Endometrial microvascular endothelial cells (primary cell): ENCODE data around the gene HMGCS2. TPM values are rescaled to one million over a fixed set of nuclear protein-coding genes. Genes with fewer than 3 reads are reported as not detected.
"Not testable (repeated sequence)": the region's sequence is repeated elsewhere in the genome, so short reads cannot be mapped to it uniquely, and the experiment has no call there.

Experiments used
- in situ Hi-C: cut with HindIII; loops from 2 replicates; pipeline ENCODE4 v1.10.0; 2017; ENCODE audit warnings: low sequenced_read_pairs, low pct_unique_long_range_greater_than_20kb; ENCODE audit errors: inconsistent ontology term
- total RNA-seq: library from RNA; depleted of rRNA; stranded (reverse); fragments of >200 nt; gene quantifications from one replicate; pipeline ENCODE4 v1.2.3, GENCODE V29; 2015; ENCODE audit errors: inconsistent ontology term

HMGCS2 gene
- total RNA-seq, 1 donor from 2014 or later: not detected

- in situ Hi-C loops: no loop called here
Measured at GRCh38 chr1:119713749-119714456, 54.8 kb downstream of the HMGCS2 start.

GRCh38 chr1:119713039-119713748 is 55.5 kb downstream of the HMGCS2 start:
- in situ Hi-C loops: no loop called here

GRCh38 chr1:119712342-119713038 is 56.2 kb downstream of the HMGCS2 start:
- in situ Hi-C loops: no loop called here

GRCh38 chr1:119711804-119712341 is 56.8 kb downstream of the HMGCS2 start, which contains the start of gene PHGDH:
Gene PHGDH (plus strand): TSS chr1:119711934. CDS start chr1:119712023, 89 bp downstream.
- in situ Hi-C loops: no loop called here

- in situ Hi-C loops: not testable (repeated sequence)
Measured at GRCh38 chr1:119711356-119711803, 57.3 kb downstream of the HMGCS2 start.

- in situ Hi-C loops: not testable (repeated sequence)
Measured at GRCh38 chr1:119706599-119706998, 62.1 kb downstream of the HMGCS2 start.

- in situ Hi-C loops: no loop called here
Measured at GRCh38 chr1:119703666-119704450, 64.8 kb downstream of the HMGCS2 start.

- in situ Hi-C loops: no loop called here
Measured at GRCh38 chr1:119702384-119702783, 66.3 kb downstream of the HMGCS2 start.

- in situ Hi-C loops: no loop called here
Measured at GRCh38 chr1:119701659-119702058, 67.0 kb downstream of the HMGCS2 start.

- in situ Hi-C loops: no loop called here
Measured at GRCh38 chr1:119700326-119700725, 68.4 kb downstream of the HMGCS2 start.

Other genes with a start within 250 kb of the HMGCS2 start
- gene ZNF697, start 120.6 kb downstream of the HMGCS2 start, total RNA-seq: 12.1 TPM
- gene PHGDH, start 57.0 kb downstream of the HMGCS2 start, total RNA-seq: 15.4 TPM
- gene REG4, start 42.6 kb upstream of the HMGCS2 start, total RNA-seq: not detected
- gene ADAM30, start 127.6 kb upstream of the HMGCS2 start, total RNA-seq: not detected